CD14-positive monocyte (primary cell): Measurements from ENCODE around the gene LYG2. TPM values are rescaled to one million over a fixed set of nuclear protein-coding genes. Genes with fewer than 3 reads are reported as not detected.
A peak's percentile ranks its signal among the peaks of the same experiment; 100 is the strongest.
"Not testable (repeated sequence)": the region's sequence is repeated elsewhere in the genome, so short reads cannot be mapped to it uniquely, and the experiment has no call there.

Experiments used
- DNase-seq, 3 donors: peaks; one replicate each; pipeline ENCODE4 v3.0.0-alpha.2; 2011 to 2022
- H2AFZ ChIP-seq: 2 replicates; pipeline ENCODE4 v1.6.0; 2012; ENCODE audit warnings: mild to moderate bottlenecking, low read depth, low read length, inconsistent platforms; ENCODE audit not compliant: insufficient read depth, poor library complexity, severe bottlenecking
- H3K27ac ChIP-seq, 2 donors: 1 replicate in 1 of 2; 2 replicates in 1 of 2; pipeline ENCODE4 v1.5.1; 2012 to 2013; ENCODE audit warnings: low read length in 2 of 2, control low read depth in 1 of 2, inconsistent platforms in 1 of 2, low read depth in 1 of 2, mild to moderate bottlenecking in 1 of 2
- H3K27me3 ChIP-seq, 2 donors: one replicate each; pipeline versions ENCODE4 v1.6.0 to v1.6.1; 2011 to 2013; ENCODE audit warnings: low read length in 2 of 2; ENCODE audit not compliant: control insufficient read depth in 2 of 2, insufficient read depth in 2 of 2
- H3K36me3 ChIP-seq, 2 donors: replicated peaks in 1 of 2; 1 replicate in 1 of 2; 2 replicates in 1 of 2; pipeline versions ENCODE4 v1.5.1 to v1.6.1; 2012 to 2013; ENCODE audit warnings: low read length in 2 of 2, control low read depth in 1 of 2, inconsistent platforms in 1 of 2, mild to moderate bottlenecking in 1 of 2; ENCODE audit not compliant: insufficient read depth in 2 of 2, control insufficient read depth in 1 of 2
- H3K4me1 ChIP-seq, 2 donors: 1 replicate in 1 of 2; 2 replicates in 1 of 2; pipeline versions ENCODE4 v1.5.1 to v1.6.1; 2012 to 2013; ENCODE audit warnings: low read length in 2 of 2, control low read depth in 1 of 2, inconsistent platforms in 1 of 2, mild to moderate bottlenecking in 1 of 2, moderate library complexity in 1 of 2; ENCODE audit not compliant: insufficient read depth in 2 of 2, control insufficient read depth in 1 of 2
- H3K4me2 ChIP-seq: replicated peaks from 2 replicates; pipeline ENCODE3; 2012; ENCODE audit warnings: low read length, moderate library complexity, mild to moderate bottlenecking; ENCODE audit not compliant: poor library complexity, severe bottlenecking; ENCODE audit errors: extremely low read depth
- H3K4me3 ChIP-seq, 3 experiments: fragments of 200-600 bp in 1 of 3; sonication (generic) in 1 of 3; replicated peaks in 1 of 3; 1 replicate in 2 of 3; 2 replicates in 1 of 3; pipeline ENCODE4 v1.5.1; 2011 to 2013; ENCODE audit warnings: low read length in 3 of 3, mild to moderate bottlenecking in 3 of 3, control low read depth in 2 of 3, low read depth in 2 of 3, inconsistent platforms in 1 of 3, moderate library complexity in 1 of 3
- H3K79me2 ChIP-seq: 2 replicates; pipeline ENCODE4 v1.6.0; 2012; ENCODE audit warnings: mild to moderate bottlenecking, control low read depth, inconsistent platforms, low read length, moderate library complexity; ENCODE audit not compliant: insufficient read depth
- H3K9ac ChIP-seq: 2 replicates; pipeline ENCODE4 v1.6.0; 2017; ENCODE audit warnings: low read length, mild to moderate bottlenecking; ENCODE audit not compliant: insufficient read depth, poor library complexity, severe bottlenecking
- H3K9me3 ChIP-seq, 2 donors: replicated peaks in 1 of 2; 1 replicate in 1 of 2; 2 replicates in 1 of 2; pipeline versions ENCODE4 v1.5.1 to v1.6.1; 2012 to 2013; ENCODE audit warnings: low read length in 2 of 2, control low read depth in 1 of 2; ENCODE audit not compliant: control insufficient read depth in 1 of 2, insufficient read depth in 1 of 2
- H4K20me1 ChIP-seq: 2 replicates; pipeline ENCODE4 v1.6.0; 2012; ENCODE audit warnings: mild to moderate bottlenecking, low read length, control low read depth, moderate library complexity; ENCODE audit not compliant: insufficient read depth
- H3K27ac Mint-ChIP-seq, 7 donors: one replicate each; pipeline ENCODE4 v1.8.0; 2020; ENCODE audit warnings: mild to moderate bottlenecking in 7 of 7, mixed read lengths in 7 of 7, moderate library complexity in 6 of 7, inconsistent platforms in 2 of 7
- H3K27me3 Mint-ChIP-seq, 3 donors: one replicate each; pipeline ENCODE4 v1.8.0; 2021 to 2022; ENCODE audit warnings: low read depth in 3 of 3, mild to moderate bottlenecking in 3 of 3, mixed read lengths in 3 of 3, moderate library complexity in 3 of 3, inconsistent platforms in 1 of 3
- H3K36me3 Mint-ChIP-seq, 2 donors: one replicate each; pipeline ENCODE4 v1.8.0; 2020; ENCODE audit warnings: mixed read lengths in 2 of 2, inconsistent platforms in 1 of 2, mild to moderate bottlenecking in 1 of 2
- H3K4me1 Mint-ChIP-seq: one replicate; pipeline ENCODE4 v1.8.0; 2020; ENCODE audit warnings: mild to moderate bottlenecking, mixed read lengths
- H3K4me3 Mint-ChIP-seq, 2 donors: one replicate each; pipeline ENCODE4 v1.8.0; 2020; ENCODE audit warnings: mild to moderate bottlenecking in 2 of 2, mixed read lengths in 2 of 2, moderate library complexity in 1 of 2
- H3K9me3 Mint-ChIP-seq, 7 donors: one replicate each; pipeline ENCODE4 v1.8.0; 2020 to 2022; ENCODE audit warnings: mixed read lengths in 7 of 7, mild to moderate bottlenecking in 6 of 7, moderate library complexity in 6 of 7, inconsistent platforms in 2 of 7
- WGBS: methylation state at CpG from one replicate; pipeline ENCODE4 v1.1.5; 2013; ENCODE audit warnings: missing lambda C conversion rate; ENCODE audit not compliant: insufficient coverage; 5-methylcytosine and 5-hydroxymethylcytosine counted together
- intact Hi-C, 2 donors: fragments of 100-400 bp; cut with micrococcal nuclease; formaldehyde crosslinking; loops; one replicate each; pipeline versions ENCODE4 v1.15.0 to v1.15.1; 2023
- polyA plus RNA-seq, 3 donors: library from polyadenylated mRNA; depleted of rRNA in 1 of 3; unstranded in 2 of 3; stranded (reverse) in 1 of 3; fragments of 300-500 nt in 2 of 3; fragments of >200 nt in 1 of 3; fragmentation: Illumina TruSeq in 2 of 3; gene quantifications; 1 replicate in 2 of 3; 2 replicates in 1 of 3; pipeline ENCODE4 v1.2.3, GENCODE V29; 2012 to 2021
- TF ChIP-seq, protein P1 (sequence below): fragments of 200-600 bp; IDR thresholded peaks from one replicate; pipeline ENCODE4 v1.8.0; 2022; ENCODE audit warnings: antibody characterized with exemption, mild to moderate bottlenecking

Gene LYG2
- polyA plus RNA-seq, 3 donors = not detected

DNA sequence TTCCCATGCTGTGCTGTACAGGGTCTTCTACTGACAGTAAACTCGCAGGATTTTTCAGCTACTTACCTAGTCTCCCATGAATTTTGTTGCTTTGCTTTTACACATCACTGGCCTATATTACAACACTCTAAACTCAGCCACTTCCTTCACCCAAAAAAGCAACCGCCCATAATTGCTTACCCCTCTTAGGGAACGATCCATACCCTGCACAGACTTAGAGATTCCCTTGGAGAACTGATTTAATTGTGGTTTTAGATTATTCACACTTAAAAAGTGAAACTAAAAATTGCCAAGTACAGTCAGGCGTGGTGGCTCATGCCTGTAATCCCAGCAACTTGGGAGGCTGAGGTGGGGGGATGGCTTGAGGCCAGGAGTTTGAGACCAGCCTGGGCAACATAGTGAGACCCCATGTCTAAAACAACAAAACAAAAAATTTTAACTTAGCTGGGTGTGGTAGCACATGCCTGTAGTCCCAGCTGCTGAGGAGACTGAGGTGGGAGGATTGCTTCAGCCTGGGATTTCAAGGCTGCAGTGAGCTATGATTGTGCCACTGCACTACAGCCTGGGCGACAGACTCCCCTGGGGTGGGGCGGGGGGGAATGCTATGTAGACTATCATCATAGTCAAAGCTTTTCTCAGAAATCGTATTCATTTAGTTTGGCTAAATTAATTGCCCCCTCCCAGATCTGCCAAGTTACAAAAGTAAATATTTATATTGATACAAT lies 55.2 kb downstream of the LYG2 start:
- Mint-ChIP-seq H3K9me3 (peaks cover 0 to 8% (median 7%) of the 10 kb centered on the region in 7 donors), H3K27ac (peak overlapping the region in 3 of 7 donors; percentile 33 to 54 (median 35)), H3K27me3 (no peaks in the 10 kb centered on the region), H3K4me3 (no peak overlapping the region), H3K36me3 (peaks cover 26 to 31% of the 10 kb centered on the region in 2 donors), H3K4me1 (peaks cover 9% of the 10 kb centered on the region)
- no peak for DNase-seq
- TF ChIP-seq, protein P1, sequence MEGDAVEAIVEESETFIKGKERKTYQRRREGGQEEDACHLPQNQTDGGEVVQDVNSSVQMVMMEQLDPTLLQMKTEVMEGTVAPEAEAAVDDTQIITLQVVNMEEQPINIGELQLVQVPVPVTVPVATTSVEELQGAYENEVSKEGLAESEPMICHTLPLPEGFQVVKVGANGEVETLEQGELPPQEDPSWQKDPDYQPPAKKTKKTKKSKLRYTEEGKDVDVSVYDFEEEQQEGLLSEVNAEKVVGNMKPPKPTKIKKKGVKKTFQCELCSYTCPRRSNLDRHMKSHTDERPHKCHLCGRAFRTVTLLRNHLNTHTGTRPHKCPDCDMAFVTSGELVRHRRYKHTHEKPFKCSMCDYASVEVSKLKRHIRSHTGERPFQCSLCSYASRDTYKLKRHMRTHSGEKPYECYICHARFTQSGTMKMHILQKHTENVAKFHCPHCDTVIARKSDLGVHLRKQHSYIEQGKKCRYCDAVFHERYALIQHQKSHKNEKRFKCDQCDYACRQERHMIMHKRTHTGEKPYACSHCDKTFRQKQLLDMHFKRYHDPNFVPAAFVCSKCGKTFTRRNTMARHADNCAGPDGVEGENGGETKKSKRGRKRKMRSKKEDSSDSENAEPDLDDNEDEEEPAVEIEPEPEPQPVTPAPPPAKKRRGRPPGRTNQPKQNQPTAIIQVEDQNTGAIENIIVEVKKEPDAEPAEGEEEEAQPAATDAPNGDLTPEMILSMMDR = no peak
- Histone ChIP-seq H3K4me2 (no peak overlapping the region), H3K4me3 (no peak overlapping the region), H4K20me1 (no peaks in the 10 kb centered on the region), H3K79me2 (no peaks in the 10 kb centered on the region), H3K27ac (no peak overlapping the region), H3K27me3 (no peaks in the 10 kb centered on the region), H2AFZ (no peak overlapping the region), H3K9me3 (peaks cover 2 to 3% of the 10 kb centered on the region in 2 donors), H3K9ac (no peak overlapping the region), H3K4me1 (no peaks in the 10 kb centered on the region), H3K36me3 (peaks cover 28 to 34% of the 10 kb centered on the region in 2 donors)
- intact Hi-C loops = no loop called here
- 80% methylated on average over 2 of the region's 7 CpGs for WGBS

DNA sequence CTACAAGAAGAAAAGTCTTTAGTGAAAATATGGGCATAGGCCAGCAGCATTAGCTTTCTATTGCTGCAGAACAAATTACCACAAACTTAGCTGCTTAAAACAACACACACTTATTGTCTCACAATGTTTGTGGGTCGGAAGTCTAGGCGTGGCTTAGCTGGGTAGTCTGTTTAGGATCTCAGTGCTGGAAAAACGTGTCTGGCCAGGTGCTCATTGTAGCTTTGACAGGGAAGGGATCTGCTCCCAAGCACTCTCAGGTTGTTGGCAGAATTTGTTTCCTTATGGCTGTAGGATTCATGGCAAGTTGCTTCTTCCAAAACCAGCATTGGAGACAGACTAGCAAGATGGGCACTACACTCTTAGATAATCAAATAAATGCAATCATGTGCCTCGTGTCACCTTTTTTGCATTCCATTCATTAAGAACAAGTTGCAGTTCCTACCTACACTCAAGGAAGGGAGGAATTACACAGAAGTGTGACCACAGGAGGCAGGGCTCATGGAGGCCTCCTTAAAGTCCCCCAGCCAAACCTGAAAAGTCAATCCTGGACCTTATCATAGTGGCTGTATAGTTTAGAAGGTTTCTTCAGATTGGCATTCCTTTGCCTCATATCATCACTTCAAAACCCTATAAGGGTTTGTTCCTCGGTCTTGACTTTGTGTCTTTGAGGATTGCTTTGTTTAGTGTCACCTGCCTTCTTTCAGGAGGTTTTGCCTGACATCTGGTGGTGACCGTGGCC lies 57.2 kb downstream of the LYG2 start:
- no peaks in the 10 kb centered on the region for H3K4me1 ChIP-seq
- no peaks in the 10 kb centered on the region for H4K20me1 ChIP-seq
- H3K9me3 ChIP-seq = no peaks in the 10 kb centered on the region
- Mint-ChIP-seq H3K27ac (peak overlapping the region in 2 of 7 donors; percentile 15 to 17), H3K4me3 (no peak overlapping the region), H3K36me3 (peaks cover 31 to 40% of the 10 kb centered on the region in 2 donors), H3K27me3 (no peaks in the 10 kb centered on the region), H3K9me3 (peaks cover 0 to 1% (median 0%) of the 10 kb centered on the region in 7 donors), H3K4me1 (peaks cover 9% of the 10 kb centered on the region)
- H3K4me3 ChIP-seq = no peak overlapping the region
- peaks cover 37 to 49% of the 10 kb centered on the region in 2 donors for H3K36me3 ChIP-seq
- 100% methylated on average over 1 of the region's 6 CpGs for WGBS
- no peak overlapping the region for H3K9ac ChIP-seq
- no peak for DNase-seq
- H3K79me2 ChIP-seq = no peaks in the 10 kb centered on the region
- intact Hi-C loops = no loop called here
- H3K27me3 ChIP-seq = no peaks in the 10 kb centered on the region
- TF ChIP-seq, protein P1 = no peak
- H2AFZ ChIP-seq = no peak overlapping the region
- H3K4me2 ChIP-seq = no peak overlapping the region
- H3K27ac ChIP-seq = no peak overlapping the region

DNA sequence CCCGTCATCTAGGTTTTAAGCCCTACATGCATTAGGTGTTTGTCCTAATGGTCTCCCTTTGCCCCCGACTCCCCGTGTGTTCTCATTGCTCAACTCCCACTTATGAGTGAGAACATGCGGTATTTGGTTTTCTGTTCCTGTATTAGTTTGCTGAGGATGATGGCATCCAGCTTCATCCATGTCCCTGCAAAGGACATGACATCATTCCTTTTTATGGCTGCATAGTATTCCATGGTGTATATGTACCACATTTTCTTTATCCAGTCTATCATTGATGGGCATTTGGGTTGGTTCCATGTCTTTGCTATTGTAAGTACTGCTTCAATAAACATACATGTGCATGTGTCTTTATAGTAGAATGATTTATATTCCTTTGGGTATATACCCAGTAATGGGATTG lies 63.1 kb downstream of the LYG2 start:
- peaks cover 53 to 87% of the 10 kb centered on the region in 2 donors for H3K36me3 ChIP-seq

More for the DNA sequence above, 63.1 kb downstream of the LYG2 start:
- H3K9me3 ChIP-seq, H3K4me2 ChIP-seq, H4K20me1 ChIP-seq, H3K4me1 ChIP-seq, H3K9ac ChIP-seq, H3K4me3 ChIP-seq, H3K4me1 Mint-ChIP-seq, H3K79me2 ChIP-seq, H3K27me3 Mint-ChIP-seq, intact Hi-C loops, DNase-seq, H2AFZ ChIP-seq, H3K9me3 Mint-ChIP-seq, H3K27me3 ChIP-seq, H3K4me3 Mint-ChIP-seq, H3K27ac ChIP-seq, H3K27ac Mint-ChIP-seq: not testable (repeated sequence)
- H3K36me3 Mint-ChIP-seq = peaks cover 71 to 83% of the 10 kb centered on the region in 2 donors
- WGBS = 100% methylated on average over 2 of the region's 4 CpGs
